ENCODE data around the gene TMEM144.
"Not testable (repeated sequence)": the region's sequence is repeated elsewhere in the genome, so short reads cannot be mapped to it uniquely, and the experiment has no call there.

TMEM144 gene

DNA sequence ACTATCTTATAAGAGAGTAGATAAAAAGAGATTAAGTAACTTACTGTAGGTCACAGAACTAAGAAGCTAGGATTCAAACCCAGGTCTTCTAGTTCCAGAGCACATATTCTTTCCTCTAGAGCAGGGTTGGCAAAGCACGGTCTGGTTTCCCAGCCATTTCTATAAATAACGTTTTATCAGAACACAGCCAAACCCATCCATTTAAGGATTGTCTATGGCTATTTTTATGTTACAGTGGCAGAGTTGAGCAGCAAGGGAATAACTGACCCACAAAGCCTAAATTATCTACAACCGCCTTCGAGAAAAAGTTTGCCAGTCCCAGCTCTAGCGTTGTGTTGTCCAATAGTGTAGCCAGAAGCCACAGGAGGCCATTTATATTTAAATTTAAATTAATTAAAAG, 7.5 kb downstream of the TMEM144 start:
- no peaks in the 10 kb centered on the region for H3K79me2 ChIP-seq (ENCODE audit: low read length)
- no peak for DNase-seq
- no peaks in the 10 kb centered on the region for H3K4me1 ChIP-seq (ENCODE audit: low read length)
- TF ChIP-seq EZH2 (optimal IDR thresholded peaks at IDR 0.05; ENCODE audit: low read depth, low read length) (no peak), EZH2phosphoT487 (IDR thresholded peaks at IDR 0.05; ENCODE audit: low read length) (no peak)
- TF ChIP-seq, protein P1, sequence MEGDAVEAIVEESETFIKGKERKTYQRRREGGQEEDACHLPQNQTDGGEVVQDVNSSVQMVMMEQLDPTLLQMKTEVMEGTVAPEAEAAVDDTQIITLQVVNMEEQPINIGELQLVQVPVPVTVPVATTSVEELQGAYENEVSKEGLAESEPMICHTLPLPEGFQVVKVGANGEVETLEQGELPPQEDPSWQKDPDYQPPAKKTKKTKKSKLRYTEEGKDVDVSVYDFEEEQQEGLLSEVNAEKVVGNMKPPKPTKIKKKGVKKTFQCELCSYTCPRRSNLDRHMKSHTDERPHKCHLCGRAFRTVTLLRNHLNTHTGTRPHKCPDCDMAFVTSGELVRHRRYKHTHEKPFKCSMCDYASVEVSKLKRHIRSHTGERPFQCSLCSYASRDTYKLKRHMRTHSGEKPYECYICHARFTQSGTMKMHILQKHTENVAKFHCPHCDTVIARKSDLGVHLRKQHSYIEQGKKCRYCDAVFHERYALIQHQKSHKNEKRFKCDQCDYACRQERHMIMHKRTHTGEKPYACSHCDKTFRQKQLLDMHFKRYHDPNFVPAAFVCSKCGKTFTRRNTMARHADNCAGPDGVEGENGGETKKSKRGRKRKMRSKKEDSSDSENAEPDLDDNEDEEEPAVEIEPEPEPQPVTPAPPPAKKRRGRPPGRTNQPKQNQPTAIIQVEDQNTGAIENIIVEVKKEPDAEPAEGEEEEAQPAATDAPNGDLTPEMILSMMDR (IDR thresholded peaks at IDR 0.05; ENCODE audit: low read length), result no peak
- H3K4me2 ChIP-seq (ENCODE audit: low read depth, low read length), result no peak overlapping the region
- H3K36me3 ChIP-seq (replicated peaks; ENCODE audit: insufficient read depth, low read length), result no peaks in the 10 kb centered on the region
- H3K27ac ChIP-seq (ENCODE audit: low read length), result no peak overlapping the region
- no peak overlapping the region for H3K4me3 ChIP-seq (ENCODE audit: low read length)
- H3F3A ChIP-seq (ENCODE audit: insufficient read depth, low read length), result no peaks in the 10 kb centered on the region
- H3K9me2 ChIP-seq (replicated peaks; ENCODE audit: insufficient read depth, low read length), result no peaks in the 10 kb centered on the region
- H4K20me1 ChIP-seq (ENCODE audit: insufficient read depth, low read length), result no peaks in the 10 kb centered on the region
- no peaks in the 10 kb centered on the region for H3K9me3 ChIP-seq (replicated peaks; ENCODE audit: insufficient read depth, low read length)
- no peak overlapping the region for H3K9ac ChIP-seq (ENCODE audit: low read length)
- no peaks in the 10 kb centered on the region for H3K27me3 ChIP-seq (replicated peaks; ENCODE audit: insufficient read depth, low read length)
- no peak overlapping the region for H2AFZ ChIP-seq (ENCODE audit: low read length)

DNA sequence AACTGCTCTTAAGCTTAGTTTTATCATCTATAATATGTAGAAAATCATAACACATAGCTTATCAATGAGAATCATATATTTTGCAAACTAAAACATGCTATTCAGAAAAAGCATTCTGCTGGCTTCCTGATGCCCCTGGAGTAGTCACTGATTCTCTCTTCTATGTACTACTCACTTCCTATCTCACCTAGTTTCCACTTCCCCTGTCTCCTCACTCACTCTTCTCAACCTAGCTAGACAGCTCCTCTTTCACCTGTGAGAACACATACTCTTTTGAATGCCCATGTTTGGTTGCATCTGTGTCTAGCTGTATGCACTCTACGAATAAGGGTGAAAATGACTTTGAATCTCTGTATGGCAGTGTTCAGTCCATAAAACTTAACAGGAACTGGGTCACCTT, 9.3 kb downstream of the TMEM144 start:
- Histone ChIP-seq H3K9ac (ENCODE audit: low read length) (no peak overlapping the region), H3K36me3 (replicated peaks; ENCODE audit: insufficient read depth, low read length) (no peaks in the 10 kb centered on the region), H3F3A (ENCODE audit: insufficient read depth, low read length) (no peaks in the 10 kb centered on the region), H3K4me3 (ENCODE audit: low read length) (no peak overlapping the region), H3K27me3 (replicated peaks; ENCODE audit: insufficient read depth, low read length) (no peaks in the 10 kb centered on the region), H4K20me1 (ENCODE audit: insufficient read depth, low read length) (no peaks in the 10 kb centered on the region), H3K27ac (ENCODE audit: low read length) (no peak overlapping the region), H2AFZ (ENCODE audit: low read length) (no peak overlapping the region), H3K9me3 (replicated peaks; ENCODE audit: insufficient read depth, low read length) (no peaks in the 10 kb centered on the region), H3K9me2 (replicated peaks; ENCODE audit: insufficient read depth, low read length) (no peaks in the 10 kb centered on the region), H3K4me2 (ENCODE audit: low read depth, low read length) (no peak overlapping the region), H3K4me1 (ENCODE audit: low read length) (no peaks in the 10 kb centered on the region), H3K79me2 (ENCODE audit: low read length) (no peaks in the 10 kb centered on the region)
- TF ChIP-seq, protein P1 (IDR thresholded peaks at IDR 0.05; ENCODE audit: low read length), result no peak
- TF ChIP-seq EZH2 (optimal IDR thresholded peaks at IDR 0.05; ENCODE audit: low read depth, low read length), result no peak
- TF ChIP-seq EZH2phosphoT487 (IDR thresholded peaks at IDR 0.05; ENCODE audit: low read length), result no peak
- no peak for DNase-seq

DNA sequence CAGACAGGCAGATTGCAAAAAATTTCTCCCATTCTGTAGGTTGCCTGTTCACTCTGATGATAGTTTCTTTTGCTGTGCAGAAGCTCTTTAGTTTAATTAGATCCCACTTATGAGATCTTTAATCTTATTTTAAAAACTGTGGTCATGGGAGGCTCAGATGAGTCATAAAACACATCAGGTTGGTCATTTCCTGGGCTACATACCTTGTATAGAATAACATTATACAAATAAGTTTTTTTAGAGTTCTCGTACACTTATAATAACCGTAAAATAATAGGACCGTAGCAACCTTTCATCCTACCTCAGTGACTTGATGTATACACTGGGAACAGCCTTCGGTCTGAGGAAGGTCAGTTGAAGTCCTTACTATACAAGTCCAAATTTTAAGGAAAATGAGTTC, 14.0 kb downstream of the TMEM144 start:
- H3K4me1 ChIP-seq (ENCODE audit: low read length); H3K4me3 ChIP-seq (ENCODE audit: low read length); H3K79me2 ChIP-seq (ENCODE audit: low read length); H3K27ac ChIP-seq (ENCODE audit: low read length); H2AFZ ChIP-seq (ENCODE audit: low read length); H3K4me2 ChIP-seq (ENCODE audit: low read depth, low read length); H3K9me2 ChIP-seq (replicated peaks; ENCODE audit: insufficient read depth, low read length); DNase-seq; H3K27me3 ChIP-seq (replicated peaks; ENCODE audit: insufficient read depth, low read length); H3K9me3 ChIP-seq (replicated peaks; ENCODE audit: insufficient read depth, low read length); H4K20me1 ChIP-seq (ENCODE audit: insufficient read depth, low read length); H3K9ac ChIP-seq (ENCODE audit: low read length); H3F3A ChIP-seq (ENCODE audit: insufficient read depth, low read length); H3K36me3 ChIP-seq (replicated peaks; ENCODE audit: insufficient read depth, low read length): not testable (repeated sequence)

DNA sequence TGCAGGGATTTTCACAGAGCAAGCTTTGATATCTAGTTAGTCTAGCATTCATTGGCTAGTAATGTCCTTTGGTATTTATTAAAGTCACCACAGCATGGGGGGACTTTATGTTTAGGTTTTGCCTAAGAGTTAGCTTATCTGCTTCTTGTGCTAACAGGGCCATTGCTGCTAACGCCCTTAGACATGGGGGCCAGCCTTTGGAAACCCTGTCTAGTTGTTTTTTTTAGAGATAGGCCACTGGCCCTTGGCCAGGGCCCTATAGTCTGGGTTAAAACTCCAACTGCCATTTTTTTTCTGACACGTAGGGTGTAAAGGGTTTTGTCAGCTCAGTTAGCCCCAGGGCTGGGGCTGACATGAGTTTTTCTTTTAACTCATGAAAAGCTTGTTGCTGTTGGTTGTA, 14.7 kb downstream of the TMEM144 start:
- H3K36me3 ChIP-seq (replicated peaks; ENCODE audit: insufficient read depth, low read length); H3K4me3 ChIP-seq (ENCODE audit: low read length); H3K9ac ChIP-seq (ENCODE audit: low read length); H3K27ac ChIP-seq (ENCODE audit: low read length); H3K79me2 ChIP-seq (ENCODE audit: low read length); H3K27me3 ChIP-seq (replicated peaks; ENCODE audit: insufficient read depth, low read length); DNase-seq; H3K4me1 ChIP-seq (ENCODE audit: low read length); H3K9me3 ChIP-seq (replicated peaks; ENCODE audit: insufficient read depth, low read length); H3K4me2 ChIP-seq (ENCODE audit: low read depth, low read length); H2AFZ ChIP-seq (ENCODE audit: low read length); H4K20me1 ChIP-seq (ENCODE audit: insufficient read depth, low read length); H3F3A ChIP-seq (ENCODE audit: insufficient read depth, low read length); H3K9me2 ChIP-seq (replicated peaks; ENCODE audit: insufficient read depth, low read length): not testable (repeated sequence)

DNA sequence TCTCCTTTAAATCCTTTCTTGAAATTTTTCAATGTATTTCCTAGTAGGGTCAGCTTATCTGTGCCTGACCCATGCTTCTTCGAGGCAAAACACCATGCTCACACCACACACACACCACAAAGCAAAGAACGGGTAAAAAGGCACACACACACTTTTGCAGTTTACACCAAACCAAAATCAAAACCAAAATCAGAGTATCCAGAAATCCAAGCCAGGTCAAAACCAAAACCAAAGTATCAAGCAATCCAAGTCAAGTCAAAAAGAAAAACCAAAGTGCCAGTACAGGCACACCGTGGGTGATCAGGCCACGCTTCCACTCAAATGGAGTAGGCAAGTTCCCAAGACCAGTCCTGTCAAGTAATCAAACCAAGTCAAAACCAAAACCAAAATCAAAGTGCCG, 17.6 kb downstream of the TMEM144 start:
- not testable (repeated sequence) for H3K79me2 ChIP-seq (ENCODE audit: low read length); H3K9me3 ChIP-seq (replicated peaks; ENCODE audit: insufficient read depth, low read length); H3K9ac ChIP-seq (ENCODE audit: low read length); H3F3A ChIP-seq (ENCODE audit: insufficient read depth, low read length); H3K4me2 ChIP-seq (ENCODE audit: low read depth, low read length); H3K4me1 ChIP-seq (ENCODE audit: low read length); H3K36me3 ChIP-seq (replicated peaks; ENCODE audit: insufficient read depth, low read length); H3K27ac ChIP-seq (ENCODE audit: low read length); H2AFZ ChIP-seq (ENCODE audit: low read length); H4K20me1 ChIP-seq (ENCODE audit: insufficient read depth, low read length); DNase-seq; H3K4me3 ChIP-seq (ENCODE audit: low read length); H3K27me3 ChIP-seq (replicated peaks; ENCODE audit: insufficient read depth, low read length); H3K9me2 ChIP-seq (replicated peaks; ENCODE audit: insufficient read depth, low read length)

DNA sequence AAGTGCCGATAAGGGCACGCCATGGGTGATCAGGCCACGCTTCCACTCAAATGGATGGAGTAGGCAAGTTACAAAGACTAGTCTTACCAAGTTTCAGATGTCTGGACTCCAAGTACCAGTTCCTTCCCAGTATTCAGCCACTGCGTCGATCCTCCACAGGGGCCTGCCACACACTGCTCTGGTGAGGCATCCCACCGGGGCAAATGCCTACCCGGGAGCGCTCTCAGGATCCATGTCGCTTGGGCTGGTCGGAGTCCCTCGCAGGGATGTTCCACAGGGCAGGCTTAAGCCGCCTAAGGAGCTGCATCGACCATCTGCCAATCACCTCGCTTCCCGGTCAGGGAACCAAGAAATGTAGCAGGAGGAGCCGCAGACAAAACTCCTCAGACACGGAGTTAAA, 18.1 kb downstream of the TMEM144 start:
- not testable (repeated sequence) for H3K4me1 ChIP-seq (ENCODE audit: low read length); H3K9ac ChIP-seq (ENCODE audit: low read length); H3K4me2 ChIP-seq (ENCODE audit: low read depth, low read length); H4K20me1 ChIP-seq (ENCODE audit: insufficient read depth, low read length); H3K36me3 ChIP-seq (replicated peaks; ENCODE audit: insufficient read depth, low read length); H2AFZ ChIP-seq (ENCODE audit: low read length); H3K27me3 ChIP-seq (replicated peaks; ENCODE audit: insufficient read depth, low read length); H3F3A ChIP-seq (ENCODE audit: insufficient read depth, low read length); DNase-seq; H3K9me2 ChIP-seq (replicated peaks; ENCODE audit: insufficient read depth, low read length); H3K79me2 ChIP-seq (ENCODE audit: low read length); H3K4me3 ChIP-seq (ENCODE audit: low read length); H3K27ac ChIP-seq (ENCODE audit: low read length); H3K9me3 ChIP-seq (replicated peaks; ENCODE audit: insufficient read depth, low read length)
